ENCODE data around the gene SLC22A7. TPM values are rescaled to one million over a fixed set of nuclear protein-coding genes. Genes with fewer than 3 reads are reported as not detected.

Gene SLC22A7
- total RNA-seq (not detected in 2 replicates), polyA plus RNA-seq (0.51 TPM in 1 of 2 replicates, not detected in the other)

DNA sequence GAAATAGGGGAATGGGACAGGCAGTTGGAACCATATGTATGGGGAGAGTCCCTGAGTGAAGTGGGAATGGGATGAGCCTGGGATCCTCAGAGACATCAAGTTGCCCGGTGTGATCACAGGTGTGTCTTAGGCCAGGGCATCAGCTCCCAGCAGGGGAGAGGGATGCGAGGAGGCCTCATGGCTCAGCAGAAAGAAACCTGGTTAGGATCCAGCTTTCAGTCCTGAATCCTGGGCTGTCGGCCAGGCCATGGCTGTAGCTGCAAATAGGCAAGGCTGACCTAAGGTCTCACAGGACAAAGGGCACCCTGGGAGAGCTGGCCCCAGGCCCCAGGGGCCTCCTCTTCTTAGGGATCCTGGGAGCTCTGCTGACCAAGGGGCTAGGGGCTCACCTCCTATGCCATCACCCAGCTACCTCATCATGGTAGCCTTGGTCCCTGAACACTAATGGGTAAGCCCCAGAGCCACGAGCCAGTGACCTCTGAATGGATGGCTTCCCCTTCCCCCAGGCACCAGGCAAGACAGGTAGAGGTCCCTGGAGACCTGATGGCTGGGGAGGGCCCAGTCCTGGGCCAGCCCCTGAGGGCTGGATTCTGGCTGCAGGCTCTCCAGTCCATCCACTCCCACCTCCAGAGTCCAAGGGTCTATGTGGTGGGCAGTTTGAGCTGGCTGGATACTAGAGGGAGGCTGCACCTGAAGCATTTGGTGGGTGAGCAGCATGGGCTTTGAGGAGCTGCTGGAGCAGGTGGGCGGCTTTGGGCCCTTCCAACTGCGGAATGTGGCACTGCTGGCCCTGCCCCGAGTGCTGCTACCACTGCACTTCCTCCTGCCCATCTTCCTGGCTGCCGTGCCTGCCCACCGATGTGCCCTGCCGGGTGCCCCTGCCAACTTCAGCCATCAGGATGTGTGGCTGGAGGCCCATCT, at the start of gene SLC22A7:
TSS of gene SLC22A7 (plus strand) at position 617 of the 921 bp plus-strand sequence. CDS start at position 716, 99 bp downstream.
- no peaks in the 10 kb centered on the region for H3K36me3 ChIP-seq
- H3K9me3 ChIP-seq (ENCODE audit: low read depth) = no peaks in the 10 kb centered on the region
- no peaks in the 10 kb centered on the region for H3K4me1 ChIP-seq (ENCODE audit: low read depth)
- H3K27ac ChIP-seq = no peak within 1 kb of the TSS
- no peak for TF ChIP-seq CTCF (IDR thresholded peaks at IDR 0.05; ENCODE audit: low read depth, low read length)
- no peaks in the 10 kb centered on the region for H3K27me3 ChIP-seq
- no peak within 1 kb of the TSS for H3K4me3 ChIP-seq
- peak in 1 of 2 donors; percentile 33 for DNase-seq (ENCODE audit: low read depth in 1 of 2, low spot score in 1 of 2)

DNA sequence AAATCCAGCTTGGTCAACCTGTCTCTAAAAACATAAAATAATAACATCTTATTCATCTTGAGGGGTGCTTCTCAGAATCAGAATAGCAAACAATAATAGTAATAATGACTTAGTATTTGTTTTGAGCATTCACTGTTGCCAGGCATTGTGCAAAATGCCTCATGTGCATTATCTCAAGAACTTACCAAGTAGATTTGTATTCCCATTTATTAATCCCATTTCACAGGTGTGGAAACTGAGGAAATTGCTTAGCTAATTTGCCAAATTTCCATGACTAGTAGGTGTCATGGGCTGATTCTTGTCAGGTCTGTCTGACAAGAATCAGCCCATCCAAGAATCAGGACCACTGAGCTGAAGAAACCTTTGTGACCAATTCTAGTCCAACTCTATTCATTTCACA, 49.3 kb upstream of the SLC22A7 start:
- no peak overlapping the region for H3K4me3 ChIP-seq
- no peaks in the 10 kb centered on the region for H3K4me1 ChIP-seq (ENCODE audit: low read depth)
- no peaks in the 10 kb centered on the region for H3K36me3 ChIP-seq
- no peak overlapping the region for H3K27ac ChIP-seq
- no peak for TF ChIP-seq CTCF (IDR thresholded peaks at IDR 0.05; ENCODE audit: low read depth, low read length)
- H3K9me3 ChIP-seq (ENCODE audit: low read depth) = no peaks in the 10 kb centered on the region
- H3K27me3 ChIP-seq = peaks cover 30% of the 10 kb centered on the region
- no peak for DNase-seq (ENCODE audit: low read depth in 1 of 2, low spot score in 1 of 2)

- no peaks in the 10 kb centered on the region for H3K36me3 ChIP-seq
- H3K27me3 ChIP-seq = peaks cover 8% of the 10 kb centered on the region
- H3K9me3 ChIP-seq (ENCODE audit: low read depth) = no peaks in the 10 kb centered on the region
- H3K27ac ChIP-seq = no peak overlapping the region
- H3K4me1 ChIP-seq (ENCODE audit: low read depth) = no peaks in the 10 kb centered on the region
- DNase-seq (ENCODE audit: low read depth in 1 of 2, low spot score in 1 of 2) = no peak
- TF ChIP-seq CTCF (IDR thresholded peaks at IDR 0.05; ENCODE audit: low read depth, low read length) = no peak
- H3K4me3 ChIP-seq = no peak overlapping the region
Measured at GRCh38 chr6:43250992-43251373, 47.1 kb upstream of the SLC22A7 start.

GRCh38 chr6:43253401-43253800, 44.7 kb upstream of the SLC22A7 start:
- H3K27ac ChIP-seq = no peak overlapping the region

DNA sequence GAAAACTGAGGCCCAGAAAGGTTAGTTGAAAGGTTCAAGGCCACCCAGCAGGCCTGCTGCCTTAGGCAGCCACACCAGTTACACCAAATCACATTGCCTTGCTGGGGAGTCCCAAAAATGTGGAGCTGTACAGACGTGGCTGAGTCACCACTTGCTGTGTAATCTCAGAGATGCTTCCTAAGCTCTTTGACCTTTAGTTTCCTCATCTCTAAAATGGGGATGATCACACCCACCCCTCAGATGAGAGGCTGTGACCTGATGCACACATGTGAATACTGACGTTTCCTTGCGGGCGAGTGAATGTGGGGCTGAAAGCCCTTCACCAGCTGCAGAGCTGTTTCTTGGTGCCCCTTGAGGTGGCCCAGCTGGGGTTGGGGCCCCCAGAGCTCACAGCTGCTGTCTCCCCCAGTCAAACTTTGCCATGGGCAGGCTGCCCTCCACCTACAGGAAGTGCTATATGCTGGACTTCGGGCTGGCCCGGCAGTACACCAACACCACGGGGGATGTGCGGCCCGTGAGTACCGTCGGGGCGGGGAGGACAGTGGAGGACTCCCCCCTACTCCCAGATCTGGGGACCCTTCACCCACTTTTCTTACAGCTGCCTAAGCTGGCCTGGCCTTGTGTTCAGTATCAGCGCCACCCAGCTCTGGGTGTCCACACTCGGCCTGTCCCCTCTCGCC, 43.8 kb upstream of the SLC22A7 start:
- DNase-seq (ENCODE audit: low read depth in 1 of 2, low spot score in 1 of 2) = no peak
- peaks cover 8% of the 10 kb centered on the region for H3K4me1 ChIP-seq (ENCODE audit: low read depth)
- H3K9me3 ChIP-seq (ENCODE audit: low read depth) = no peaks in the 10 kb centered on the region
- H3K36me3 ChIP-seq = no peaks in the 10 kb centered on the region
- TF ChIP-seq CTCF (IDR thresholded peaks at IDR 0.05; ENCODE audit: low read depth, low read length) = no peak
- H3K27ac ChIP-seq = no peak overlapping the region
- H3K4me3 ChIP-seq = no peak overlapping the region
- no peaks in the 10 kb centered on the region for H3K27me3 ChIP-seq

More at GRCh38 chr6:43253401-43253800, 44.7 kb upstream of the SLC22A7 start:
- peaks cover 5% of the 10 kb centered on the region for H3K27me3 ChIP-seq
- H3K4me1 ChIP-seq (ENCODE audit: low read depth) = peaks cover 5% of the 10 kb centered on the region
- no peak for TF ChIP-seq CTCF (IDR thresholded peaks at IDR 0.05; ENCODE audit: low read depth, low read length)
- H3K36me3 ChIP-seq = no peaks in the 10 kb centered on the region
- no peak overlapping the region for H3K4me3 ChIP-seq
- H3K9me3 ChIP-seq (ENCODE audit: low read depth) = no peaks in the 10 kb centered on the region
- DNase-seq (ENCODE audit: low read depth in 1 of 2, low spot score in 1 of 2) = no peak

Measured in cardiac muscle cell (in vitro differentiated cells and primary cell).